Measurements from ENCODE around the gene DHCR24.
"Not testable (repeated sequence)": the region's sequence is repeated elsewhere in the genome, so short reads cannot be mapped to it uniquely, and the experiment has no call there.

Gene DHCR24, protein sequence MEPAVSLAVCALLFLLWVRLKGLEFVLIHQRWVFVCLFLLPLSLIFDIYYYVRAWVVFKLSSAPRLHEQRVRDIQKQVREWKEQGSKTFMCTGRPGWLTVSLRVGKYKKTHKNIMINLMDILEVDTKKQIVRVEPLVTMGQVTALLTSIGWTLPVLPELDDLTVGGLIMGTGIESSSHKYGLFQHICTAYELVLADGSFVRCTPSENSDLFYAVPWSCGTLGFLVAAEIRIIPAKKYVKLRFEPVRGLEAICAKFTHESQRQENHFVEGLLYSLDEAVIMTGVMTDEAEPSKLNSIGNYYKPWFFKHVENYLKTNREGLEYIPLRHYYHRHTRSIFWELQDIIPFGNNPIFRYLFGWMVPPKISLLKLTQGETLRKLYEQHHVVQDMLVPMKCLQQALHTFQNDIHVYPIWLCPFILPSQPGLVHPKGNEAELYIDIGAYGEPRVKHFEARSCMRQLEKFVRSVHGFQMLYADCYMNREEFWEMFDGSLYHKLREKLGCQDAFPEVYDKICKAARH

DNA sequence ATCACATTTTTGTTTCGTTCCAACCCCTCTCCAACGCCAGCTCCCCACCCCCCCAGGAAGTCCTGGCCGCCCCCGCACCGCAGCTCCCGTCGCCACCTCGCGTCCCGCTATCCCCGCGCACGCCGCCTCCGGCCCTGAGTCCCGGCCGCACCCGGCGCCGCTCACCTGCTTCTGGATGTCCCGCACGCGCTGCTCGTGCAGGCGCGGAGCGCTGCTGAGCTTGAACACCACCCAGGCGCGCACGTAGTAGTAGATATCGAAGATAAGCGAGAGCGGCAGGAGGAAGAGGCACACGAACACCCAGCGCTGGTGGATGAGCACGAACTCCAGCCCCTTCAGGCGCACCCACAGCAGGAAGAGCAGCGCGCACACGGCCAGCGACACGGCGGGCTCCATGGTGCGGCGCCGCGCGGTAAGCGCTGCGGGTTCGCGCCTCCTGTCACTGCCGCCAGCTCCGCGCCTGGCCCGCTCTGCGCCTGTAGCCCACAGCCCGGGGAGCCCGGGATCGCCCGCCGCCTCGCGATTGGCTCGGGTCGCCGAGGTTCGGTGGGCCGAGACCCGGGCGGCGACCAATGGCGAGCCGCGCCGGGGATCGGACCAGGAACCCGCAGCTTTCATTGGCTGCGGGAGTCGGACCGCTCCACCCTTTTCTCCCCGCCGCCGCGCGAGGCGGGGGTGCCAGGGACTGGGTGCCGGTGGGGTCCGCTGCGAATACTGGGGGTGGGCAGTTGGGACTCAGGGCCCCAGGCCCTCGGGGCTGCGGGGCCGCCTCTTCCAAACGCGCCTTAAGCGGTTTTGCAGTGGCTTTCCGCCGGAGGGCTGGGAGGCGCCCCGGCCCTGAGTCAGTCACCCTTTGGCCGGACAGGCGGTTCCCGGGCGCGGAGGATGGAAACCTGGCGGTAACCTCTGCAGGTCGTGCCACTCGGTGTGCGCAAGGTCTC, at the start of gene DHCR24:
DHCR24 (minus strand) TSS at position 472 of the 941 bp plus-strand sequence; CDS start at position 396, 76 bp downstream.
- DNase-seq (ENCODE audit: low read depth), result peak; percentile 49
- peak within 1 kb of the TSS; percentile 69 for H3K4me3 ChIP-seq (ENCODE audit: low read depth, low read length)

DNA sequence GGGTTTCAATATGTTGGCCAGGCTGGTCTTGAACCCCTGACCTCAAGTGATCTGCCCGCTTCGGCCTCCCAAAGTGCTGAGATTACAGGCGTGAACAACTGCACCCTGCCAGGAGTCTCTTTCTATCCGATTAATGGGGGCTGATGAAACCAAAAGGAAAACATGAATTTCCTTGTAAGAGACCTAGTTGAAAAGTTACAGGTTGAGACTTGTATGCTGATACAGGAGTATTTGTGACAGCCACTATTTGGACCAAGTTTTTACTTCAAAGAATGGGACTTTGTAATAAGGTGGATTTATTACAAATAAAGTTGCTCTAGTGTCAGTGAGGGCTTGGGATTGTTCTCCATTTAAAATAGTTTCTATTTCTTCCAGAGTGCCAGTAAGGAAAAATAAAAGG, 49.8 kb upstream of the DHCR24 start:
- H3K4me3 ChIP-seq (ENCODE audit: low read depth, low read length), result no peak overlapping the region
- no peak for DNase-seq (ENCODE audit: low read depth)

DNA sequence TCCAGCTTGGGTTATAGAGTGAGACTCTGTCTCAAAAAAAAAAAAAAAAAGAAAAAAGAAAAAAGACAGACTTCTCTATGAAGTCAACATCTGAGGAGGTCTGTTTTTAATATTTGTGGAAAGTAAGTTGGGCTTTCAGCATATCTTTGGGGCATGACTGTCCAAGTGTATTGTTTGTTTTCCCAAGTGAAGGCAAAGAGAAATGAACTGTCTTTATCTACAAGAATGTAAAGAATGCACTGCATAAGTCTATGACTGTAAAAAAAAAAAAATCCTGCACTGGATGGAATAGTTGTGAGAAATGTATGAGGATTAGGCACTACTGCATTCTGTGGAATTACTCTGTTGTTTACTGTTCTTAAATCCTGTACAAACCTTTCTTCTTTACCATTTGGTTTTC, 47.9 kb upstream of the DHCR24 start:
- H3K4me3 ChIP-seq (ENCODE audit: low read depth, low read length), result no peak overlapping the region
- DNase-seq (ENCODE audit: low read depth), result peak; percentile 52

DNA sequence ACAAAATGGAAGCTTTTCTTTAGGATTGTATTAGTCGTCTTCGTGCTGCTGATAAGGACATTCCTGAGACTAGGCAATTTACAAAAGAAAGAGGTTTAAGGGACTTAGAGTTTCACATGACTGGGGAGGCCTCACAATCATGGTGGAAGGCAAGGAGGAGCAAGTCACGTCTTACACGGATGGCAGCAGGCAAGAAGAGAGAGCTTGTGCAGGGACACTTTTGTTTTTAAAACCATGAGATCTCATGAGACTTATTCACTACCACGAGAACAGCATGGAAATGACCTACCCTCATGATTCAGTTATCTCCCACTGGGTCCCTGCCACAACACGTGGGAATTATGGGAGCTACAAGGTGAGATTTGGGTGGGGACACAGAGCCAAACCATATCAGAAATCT, 47.1 kb upstream of the DHCR24 start:
- not testable (repeated sequence) for H3K4me3 ChIP-seq (ENCODE audit: low read depth, low read length); DNase-seq (ENCODE audit: low read depth)

DNA sequence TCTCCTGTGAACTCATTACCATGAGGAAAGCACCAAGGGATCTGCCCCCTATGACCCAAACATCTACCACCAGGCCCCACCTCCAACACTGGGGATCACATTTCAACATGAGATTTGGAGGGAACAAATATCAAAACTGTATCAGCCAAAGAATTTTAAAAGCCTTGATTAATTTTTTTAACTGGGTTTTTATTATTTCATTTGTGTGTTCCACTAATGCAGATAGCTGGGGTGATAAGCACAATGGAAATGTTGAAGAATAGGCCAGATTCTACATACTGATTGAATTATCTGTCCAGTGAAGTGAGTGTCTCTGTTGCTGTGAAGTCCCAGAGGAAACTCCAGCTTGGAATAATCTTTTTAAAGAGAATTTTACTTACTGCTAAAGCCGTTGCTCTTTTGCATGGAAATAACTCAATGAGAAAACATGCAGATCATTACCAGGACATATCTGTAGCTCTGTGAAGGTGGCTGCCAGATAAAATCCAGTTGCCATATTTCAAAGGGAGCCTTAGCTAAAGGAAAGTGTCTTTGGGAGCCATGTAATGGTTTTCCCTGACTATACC, 44.4 kb upstream of the DHCR24 start:
- no peak for DNase-seq (ENCODE audit: low read depth)

DNA sequence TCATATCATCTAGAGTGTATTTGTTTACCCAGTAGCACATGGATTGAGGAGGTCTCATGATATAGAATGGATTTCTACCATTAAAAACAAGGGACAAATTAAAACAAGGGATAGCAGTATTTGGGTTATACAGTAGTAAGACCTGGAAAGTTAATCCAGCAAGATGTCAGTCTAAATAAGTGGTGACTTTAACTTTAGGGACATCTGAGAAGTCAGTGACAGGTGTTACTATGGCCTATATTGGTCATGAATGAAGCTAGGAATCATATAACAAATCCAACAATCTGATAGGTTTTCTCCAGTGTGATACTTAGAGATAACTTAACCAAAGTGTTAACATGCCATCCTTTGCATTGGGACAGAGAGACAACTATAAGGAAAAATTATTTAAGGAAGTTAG, 42.7 kb upstream of the DHCR24 start:
- H3K4me3 ChIP-seq (ENCODE audit: low read depth, low read length), result no peak overlapping the region
- no peak for DNase-seq (ENCODE audit: low read depth)

More for the DNA sequence above, 44.4 kb upstream of the DHCR24 start:
- no peak overlapping the region for H3K4me3 ChIP-seq (ENCODE audit: low read depth, low read length)

DNA sequence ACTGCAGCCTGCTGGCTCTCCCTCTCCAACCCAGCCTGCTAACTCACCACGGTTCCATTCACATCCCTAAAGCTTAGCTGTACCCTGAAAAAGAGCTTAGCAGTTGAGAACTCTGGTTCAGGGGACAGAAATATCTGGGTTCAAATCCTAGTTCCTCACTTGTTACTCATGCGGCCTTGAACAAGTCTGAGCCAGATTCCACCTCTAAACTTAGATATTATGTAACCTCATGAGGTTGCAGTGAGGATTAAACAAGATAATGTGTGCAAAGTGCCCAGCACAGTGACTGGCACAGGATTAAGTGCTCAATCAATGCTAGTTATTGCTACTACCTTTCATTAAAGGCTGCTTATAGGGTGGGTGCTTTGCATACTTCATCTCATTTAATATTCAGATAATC, 41.3 kb upstream of the DHCR24 start:
- no peak for DNase-seq (ENCODE audit: low read depth)
- no peak overlapping the region for H3K4me3 ChIP-seq (ENCODE audit: low read depth, low read length)

DNA sequence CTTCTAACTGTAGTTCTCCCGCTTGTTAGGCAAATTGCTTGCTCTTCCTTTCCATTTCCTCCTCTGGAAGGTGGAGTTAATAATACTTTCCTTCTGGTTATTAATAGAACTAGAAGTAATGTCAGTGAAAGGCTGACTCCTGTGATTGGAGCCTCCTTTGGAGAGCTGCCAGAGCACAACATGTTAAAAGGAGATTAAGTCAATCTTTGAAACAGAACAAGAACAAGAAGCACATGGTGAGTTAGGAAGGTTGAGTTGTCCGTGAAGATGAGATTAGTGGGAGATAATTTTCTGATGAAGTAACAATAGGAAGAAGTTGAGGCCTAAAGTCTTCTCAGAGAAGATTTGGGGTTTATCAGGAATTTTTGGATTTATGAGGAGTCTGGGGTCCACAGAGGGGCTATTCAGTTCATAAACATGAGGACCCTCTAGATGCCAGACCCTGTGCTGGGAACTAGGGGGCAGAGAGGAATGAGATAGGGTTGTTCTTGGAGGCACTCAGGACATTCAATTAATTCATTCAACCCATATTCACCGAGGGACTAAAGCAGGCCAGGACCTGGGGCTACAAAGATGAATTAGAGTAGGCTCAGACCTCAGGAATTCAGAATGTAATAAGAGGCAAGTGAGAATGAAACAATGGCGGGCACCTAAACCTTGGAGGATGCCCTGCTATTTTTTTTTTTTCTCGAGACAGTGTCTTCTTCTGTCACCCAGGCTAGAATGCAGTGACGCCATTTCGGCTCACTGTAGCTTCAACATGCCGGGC, 40.7 kb upstream of the DHCR24 start:
- H3K4me3 ChIP-seq (ENCODE audit: low read depth, low read length), result no peak overlapping the region
- no peak for DNase-seq (ENCODE audit: low read depth)

DNA sequence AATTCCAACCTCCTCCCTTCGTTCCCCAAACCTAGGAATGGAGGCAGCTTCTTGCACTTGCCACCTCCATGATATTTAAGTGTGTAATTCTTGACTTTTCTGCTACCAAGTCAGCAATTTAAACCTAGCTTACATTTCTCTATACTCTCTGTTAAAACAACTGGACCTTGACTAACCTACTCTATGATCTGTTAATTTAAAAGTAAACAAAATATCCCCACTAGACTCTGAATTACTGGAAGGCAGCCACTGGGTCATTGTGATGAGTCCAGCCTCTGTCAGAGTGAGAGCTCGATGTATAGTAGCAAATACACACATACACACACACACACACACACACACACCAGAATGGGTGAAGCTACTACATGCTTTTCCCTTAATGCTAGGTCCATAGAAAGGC, 40.0 kb upstream of the DHCR24 start:
- DNase-seq (ENCODE audit: low read depth), result no peak
- H3K4me3 ChIP-seq (ENCODE audit: low read depth, low read length), result no peak overlapping the region

DNA sequence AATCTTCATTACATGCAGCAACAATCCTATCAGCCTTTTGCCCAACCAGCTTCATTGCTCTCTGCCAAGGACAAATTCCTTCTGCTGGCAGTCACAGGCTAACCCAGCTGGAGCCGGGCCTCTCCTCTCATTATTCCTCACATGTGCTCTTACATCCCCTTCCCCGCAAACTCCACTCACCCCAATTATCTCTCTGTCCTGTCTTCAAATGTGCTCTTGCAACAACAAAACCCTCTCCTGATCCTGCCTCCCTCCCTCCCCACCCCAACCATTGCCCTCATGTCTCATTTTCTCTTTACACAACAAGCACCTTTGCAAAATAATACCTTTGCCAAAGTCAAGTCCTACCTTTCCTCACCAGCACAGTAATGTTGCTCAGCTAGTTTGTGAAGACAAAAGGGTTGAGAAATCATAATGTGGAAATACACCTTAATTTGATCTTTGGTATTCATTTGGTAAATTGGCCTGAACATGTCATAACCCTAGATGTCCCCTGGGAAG, 36.0 kb upstream of the DHCR24 start:
- DNase-seq (ENCODE audit: low read depth), result no peak
- no peak overlapping the region for H3K4me3 ChIP-seq (ENCODE audit: low read depth, low read length)

DNA sequence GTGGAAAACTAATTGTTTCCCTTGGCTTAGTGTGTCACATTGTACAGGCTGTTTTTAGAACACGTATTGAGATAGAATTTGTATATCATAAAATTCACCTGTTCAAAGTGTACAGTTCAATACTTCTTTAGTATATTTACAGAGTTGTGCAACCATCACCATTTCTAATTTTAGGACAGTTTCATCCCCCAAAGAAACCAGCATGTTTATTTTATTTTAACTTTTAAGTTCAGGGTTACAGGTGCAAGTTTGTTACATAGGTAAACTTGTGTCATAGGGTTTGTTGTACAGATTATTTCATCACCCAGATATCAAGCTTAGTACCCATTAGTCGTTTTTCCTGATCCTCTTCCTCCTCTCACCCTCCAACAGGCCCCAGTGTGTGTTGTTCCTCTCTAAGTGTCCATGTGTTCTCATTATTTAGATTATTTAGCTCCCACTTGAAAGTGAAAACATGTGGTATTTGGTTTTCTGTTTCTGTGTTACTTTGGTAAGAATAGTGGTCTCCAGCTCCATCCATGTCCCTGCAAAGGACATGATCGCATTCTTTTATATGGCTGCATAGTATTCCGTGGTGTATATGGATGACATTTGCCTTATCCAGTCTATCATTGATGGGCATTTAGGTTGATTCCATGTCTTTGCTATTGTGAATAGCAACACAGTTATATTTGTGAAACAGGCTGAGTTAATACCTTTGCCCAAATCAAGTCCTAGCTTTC, 35.2 kb upstream of the DHCR24 start:
- H3K4me3 ChIP-seq (ENCODE audit: low read depth, low read length), result no peak overlapping the region
- DNase-seq (ENCODE audit: low read depth), result no peak

DNA sequence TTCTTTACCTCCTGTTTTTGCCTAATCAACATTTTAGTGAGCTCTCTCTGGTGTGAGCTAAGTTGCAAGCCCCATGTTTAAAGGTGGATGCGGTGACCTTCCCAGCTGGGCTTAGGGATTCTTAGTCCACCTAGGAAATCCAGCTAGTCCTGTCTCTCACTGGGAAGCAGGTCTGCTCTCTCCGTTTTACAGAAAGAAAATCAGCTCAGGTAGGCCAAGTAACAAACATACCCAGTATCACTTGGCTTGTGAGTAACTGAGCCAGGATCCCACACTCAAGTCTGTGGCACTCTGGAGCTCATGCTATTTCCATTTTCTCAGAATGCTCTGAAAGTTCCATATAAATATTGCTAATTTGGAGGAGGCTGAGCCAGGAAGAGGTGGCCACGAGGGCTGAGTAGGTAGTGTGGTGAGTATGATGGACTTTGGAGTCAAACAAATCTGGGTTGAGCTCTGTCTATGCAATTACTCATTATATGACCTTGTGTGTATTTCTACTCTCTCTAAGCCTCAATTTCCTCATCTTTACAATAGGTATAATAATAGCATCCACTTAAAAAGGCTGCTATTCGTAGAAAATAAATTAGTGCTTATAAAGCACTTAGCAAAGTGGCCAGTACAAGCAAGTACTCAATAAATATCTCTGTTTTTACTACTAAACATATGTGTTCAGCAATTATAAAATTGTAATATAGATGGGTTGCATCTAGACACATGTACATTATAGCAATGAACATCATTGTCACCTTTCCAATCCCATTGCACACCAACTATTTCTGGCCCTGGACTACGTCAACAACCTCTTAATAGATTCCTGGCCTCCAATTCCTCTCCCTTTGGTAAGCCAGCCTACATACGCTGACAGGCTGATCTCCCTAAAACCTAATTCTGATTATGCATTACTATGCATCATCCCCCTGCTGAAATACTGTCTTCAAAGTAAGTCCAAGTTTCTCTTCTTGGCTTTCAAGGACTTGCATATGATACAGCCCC, 32.7 kb upstream of the DHCR24 start:
- no peak overlapping the region for H3K4me3 ChIP-seq (ENCODE audit: low read depth, low read length)
- no peak for DNase-seq (ENCODE audit: low read depth)

DNA sequence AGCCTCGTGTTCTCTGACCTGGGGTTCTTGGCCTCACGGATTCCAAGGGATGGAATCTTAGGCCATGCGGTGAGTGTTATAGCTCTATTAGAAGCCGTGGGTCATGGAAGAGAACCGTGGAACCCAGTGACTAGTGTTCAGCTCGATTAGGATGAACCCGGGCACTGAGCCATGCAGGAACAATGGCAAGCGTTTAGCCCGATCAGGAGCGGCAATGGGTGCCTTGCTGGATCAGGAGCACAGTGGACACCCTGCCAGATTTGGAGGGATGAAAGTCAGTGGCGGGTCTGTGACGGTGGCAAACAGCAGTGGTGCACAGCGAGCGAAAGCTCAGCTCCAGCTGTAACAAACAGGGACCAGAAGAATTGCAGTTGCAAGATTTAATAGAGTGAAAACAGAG, 24.1 kb upstream of the DHCR24 start:
- H3K4me3 ChIP-seq (ENCODE audit: low read depth, low read length); DNase-seq (ENCODE audit: low read depth): not testable (repeated sequence)

DNA sequence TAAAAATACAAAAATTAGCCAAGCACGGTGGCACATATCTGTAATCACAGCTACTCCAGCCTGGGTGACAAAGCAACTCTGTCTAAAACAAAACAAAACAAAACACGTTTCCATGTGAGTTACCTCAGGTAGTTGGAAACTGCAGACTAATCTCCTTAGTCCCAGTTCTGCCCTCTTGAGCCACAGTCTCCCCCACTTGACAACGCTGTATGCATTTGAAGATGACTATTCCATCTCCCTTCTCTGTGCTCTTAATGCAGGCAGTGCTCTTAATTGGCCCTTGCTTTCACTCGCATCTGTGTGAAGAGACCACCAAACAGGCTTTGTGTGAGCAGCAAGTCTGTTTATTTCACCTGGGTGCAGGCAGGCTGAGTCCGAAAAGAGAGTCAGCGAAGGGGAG, 19.6 kb upstream of the DHCR24 start:
- no peak overlapping the region for H3K4me3 ChIP-seq (ENCODE audit: low read depth, low read length)
- no peak for DNase-seq (ENCODE audit: low read depth)

DNA sequence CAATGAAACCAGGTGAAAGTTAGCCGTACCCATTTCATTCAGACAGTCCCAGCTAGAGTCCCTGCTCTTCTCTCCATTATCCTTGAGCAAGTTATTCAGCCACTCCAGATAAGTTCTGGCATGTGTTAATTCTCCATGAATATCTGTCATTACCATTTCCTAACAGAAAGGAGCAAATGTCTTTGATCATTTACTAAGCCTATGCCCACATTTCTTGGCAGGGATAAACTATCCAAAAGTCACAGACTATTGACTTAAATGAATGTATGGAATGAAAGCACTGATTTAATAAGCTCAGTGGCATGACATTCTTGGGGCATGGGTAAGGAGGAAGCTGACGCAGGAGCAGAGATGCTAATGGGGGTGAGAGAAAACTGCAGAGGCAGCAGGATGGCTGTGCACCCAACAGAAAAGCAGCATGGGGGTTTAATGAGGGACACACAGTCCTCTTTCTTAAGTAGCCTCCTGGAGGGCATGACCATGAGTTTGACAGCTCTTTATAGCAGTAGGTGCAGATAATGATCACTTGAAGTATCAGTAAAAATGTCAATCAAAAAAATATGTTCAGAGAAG, 17.6 kb upstream of the DHCR24 start:
- DNase-seq (ENCODE audit: low read depth), result peak; percentile 43
- no peak overlapping the region for H3K4me3 ChIP-seq (ENCODE audit: low read depth, low read length)

DNA sequence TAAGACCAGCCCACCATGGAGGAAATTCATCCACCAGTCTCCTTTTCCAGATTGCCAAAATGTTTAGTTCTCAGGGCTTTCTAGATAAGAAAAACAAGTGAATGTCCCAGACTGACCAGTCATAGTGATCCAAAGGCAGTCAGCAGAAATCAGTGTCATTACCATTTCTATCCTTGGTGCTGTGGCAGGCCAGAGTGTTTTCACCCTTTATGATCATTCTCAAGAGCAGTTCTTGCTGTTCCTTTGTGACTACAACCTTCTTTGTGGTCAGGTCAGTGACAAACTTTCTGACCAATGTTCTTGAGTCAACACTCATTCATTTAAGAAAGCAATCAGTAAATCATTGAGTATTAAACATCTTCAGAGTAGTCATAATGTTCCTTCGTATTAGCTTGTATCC, 7.3 kb upstream of the DHCR24 start:
- H3K4me3 ChIP-seq (ENCODE audit: low read depth, low read length), result no peak overlapping the region
- DNase-seq (ENCODE audit: low read depth), result no peak

DNA sequence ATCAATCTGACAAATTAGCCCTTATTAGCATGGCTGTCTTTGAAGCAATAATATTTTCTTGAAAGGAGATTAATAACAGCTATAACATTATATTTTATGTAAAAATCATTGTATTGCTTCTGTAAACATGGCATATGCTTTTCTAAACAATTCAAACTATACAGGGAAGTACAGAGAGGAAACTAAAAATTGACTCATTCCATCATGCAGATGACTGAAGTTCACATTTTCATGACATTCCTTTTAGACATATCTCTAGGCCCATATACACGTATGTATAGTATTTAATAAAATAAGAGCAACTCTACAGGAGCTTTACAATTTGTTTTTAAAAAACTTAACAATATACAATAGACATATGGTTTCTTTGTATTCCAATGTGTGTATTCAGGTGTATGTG, 5.6 kb upstream of the DHCR24 start:
- no peak for DNase-seq (ENCODE audit: low read depth)
- H3K4me3 ChIP-seq (ENCODE audit: low read depth, low read length), result no peak overlapping the region

Data from skeletal muscle cell (primary cell).